ENCODE results near the gene TSPAN32. TPM values are rescaled to one million over a fixed set of nuclear protein-coding genes. Genes with fewer than 3 reads are reported as not detected.
A peak's percentile ranks its signal among the peaks of the same experiment; 100 is the strongest.

The TSPAN32 gene
- total RNA-seq, 1 donor from 2014 or later = not detected

DNA sequence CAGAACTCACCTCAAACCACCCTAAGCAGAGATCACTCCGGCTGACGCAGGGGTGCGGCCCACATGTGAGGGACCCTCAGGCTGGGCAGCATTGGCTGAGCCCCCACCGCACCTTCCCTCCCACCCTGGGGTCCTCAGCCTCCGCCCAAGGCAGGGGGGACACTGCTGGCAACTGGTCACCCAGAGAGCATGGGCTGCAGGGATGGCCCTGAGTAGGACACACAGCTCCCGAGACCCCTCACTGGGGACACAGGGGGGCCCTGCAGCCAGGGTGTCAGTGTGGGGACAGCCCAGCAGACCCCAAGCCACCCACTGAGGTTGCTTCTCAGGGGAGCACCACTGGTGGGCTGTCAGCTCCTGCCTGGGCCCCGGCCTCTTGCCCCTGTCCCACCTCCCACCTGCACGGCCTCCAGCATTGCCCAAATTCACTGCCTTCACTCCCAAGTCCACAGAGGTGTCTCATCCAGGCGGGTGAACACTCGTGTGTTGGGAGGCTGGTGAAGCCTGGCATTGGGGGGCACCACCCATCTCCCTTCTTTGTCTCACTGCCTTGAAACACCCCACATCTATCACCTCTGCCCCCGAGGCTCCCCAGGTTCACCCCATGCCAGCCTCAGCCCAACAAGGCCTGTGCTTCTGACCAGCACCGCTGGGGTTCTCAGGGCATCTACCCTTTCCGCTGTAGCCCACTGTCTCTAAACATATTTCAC, 4.7 kb upstream of the TSPAN32 start:
- Mint-ChIP-seq H3K4me1 (ENCODE audit: low read depth) (no peaks in the 10 kb centered on the region), H3K36me3 (ENCODE audit: low read depth) (no peaks in the 10 kb centered on the region), H3K4me3 (ENCODE audit: unreplicated experiment) (no peak overlapping the region), H3K9me3 (ENCODE audit: low read depth) (no peaks in the 10 kb centered on the region), H3K27ac (ENCODE audit: unreplicated experiment) (no peak overlapping the region), H3K27me3 (ENCODE audit: low read depth) (peaks cover 19% of the 10 kb centered on the region)
- TF ChIP-seq, protein P1, sequence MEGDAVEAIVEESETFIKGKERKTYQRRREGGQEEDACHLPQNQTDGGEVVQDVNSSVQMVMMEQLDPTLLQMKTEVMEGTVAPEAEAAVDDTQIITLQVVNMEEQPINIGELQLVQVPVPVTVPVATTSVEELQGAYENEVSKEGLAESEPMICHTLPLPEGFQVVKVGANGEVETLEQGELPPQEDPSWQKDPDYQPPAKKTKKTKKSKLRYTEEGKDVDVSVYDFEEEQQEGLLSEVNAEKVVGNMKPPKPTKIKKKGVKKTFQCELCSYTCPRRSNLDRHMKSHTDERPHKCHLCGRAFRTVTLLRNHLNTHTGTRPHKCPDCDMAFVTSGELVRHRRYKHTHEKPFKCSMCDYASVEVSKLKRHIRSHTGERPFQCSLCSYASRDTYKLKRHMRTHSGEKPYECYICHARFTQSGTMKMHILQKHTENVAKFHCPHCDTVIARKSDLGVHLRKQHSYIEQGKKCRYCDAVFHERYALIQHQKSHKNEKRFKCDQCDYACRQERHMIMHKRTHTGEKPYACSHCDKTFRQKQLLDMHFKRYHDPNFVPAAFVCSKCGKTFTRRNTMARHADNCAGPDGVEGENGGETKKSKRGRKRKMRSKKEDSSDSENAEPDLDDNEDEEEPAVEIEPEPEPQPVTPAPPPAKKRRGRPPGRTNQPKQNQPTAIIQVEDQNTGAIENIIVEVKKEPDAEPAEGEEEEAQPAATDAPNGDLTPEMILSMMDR (IDR thresholded peaks at IDR 0.05) = no peak
- DNase-seq (ENCODE audit: low spot score) = no peak

DNA sequence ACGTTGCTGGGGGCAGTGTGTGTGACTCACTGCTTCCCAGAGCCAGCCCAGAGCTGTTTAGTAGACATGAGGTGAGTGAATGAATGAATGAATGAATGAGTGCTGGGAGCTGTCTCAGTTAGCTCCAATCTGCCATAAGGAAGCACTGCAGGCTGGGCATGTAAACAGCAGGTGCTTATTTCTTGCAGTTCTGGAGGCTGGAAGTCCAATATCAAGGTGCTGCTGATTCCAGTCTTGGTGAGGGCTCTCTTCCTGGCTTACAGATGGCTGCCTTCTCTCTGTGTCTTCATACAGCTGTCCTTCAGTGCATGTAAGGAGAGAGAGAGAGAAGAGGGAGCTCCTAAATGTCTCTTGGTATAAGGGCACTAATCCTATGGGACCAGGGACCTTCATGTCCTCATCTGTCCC, 4.2 kb upstream of the TSPAN32 start:
- no peak overlapping the region for H3K4me3 Mint-ChIP-seq (ENCODE audit: unreplicated experiment)
- H3K4me1 Mint-ChIP-seq (ENCODE audit: low read depth) = no peaks in the 10 kb centered on the region
- TF ChIP-seq, protein P1 (IDR thresholded peaks at IDR 0.05) = no peak
- H3K9me3 Mint-ChIP-seq (ENCODE audit: low read depth) = no peaks in the 10 kb centered on the region
- no peaks in the 10 kb centered on the region for H3K36me3 Mint-ChIP-seq (ENCODE audit: low read depth)
- no peak overlapping the region for H3K27ac Mint-ChIP-seq (ENCODE audit: unreplicated experiment)
- peaks cover 17% of the 10 kb centered on the region for H3K27me3 Mint-ChIP-seq (ENCODE audit: low read depth)
- DNase-seq (ENCODE audit: low spot score) = no peak

GRCh38 chr11:2298131-2298794, 3.5 kb upstream of the TSPAN32 start:
- H3K9me3 Mint-ChIP-seq (ENCODE audit: low read depth) = no peaks in the 10 kb centered on the region
- no peaks in the 10 kb centered on the region for H3K4me1 Mint-ChIP-seq (ENCODE audit: low read depth)
- peaks cover 13% of the 10 kb centered on the region for H3K27me3 Mint-ChIP-seq (ENCODE audit: low read depth)
- TF ChIP-seq, protein P1 (IDR thresholded peaks at IDR 0.05) = no peak
- H3K36me3 Mint-ChIP-seq (ENCODE audit: low read depth) = no peaks in the 10 kb centered on the region
- H3K27ac Mint-ChIP-seq (ENCODE audit: unreplicated experiment) = no peak overlapping the region
- H3K4me3 Mint-ChIP-seq (ENCODE audit: unreplicated experiment) = no peak overlapping the region
- DNase-seq (ENCODE audit: low spot score) = no peak

- TF ChIP-seq, protein P1 (IDR thresholded peaks at IDR 0.05) = peak; percentile 57
- no peaks in the 10 kb centered on the region for H3K36me3 Mint-ChIP-seq (ENCODE audit: low read depth)
- H3K4me1 Mint-ChIP-seq (ENCODE audit: low read depth) = no peaks in the 10 kb centered on the region
- no peak overlapping the region for H3K4me3 Mint-ChIP-seq (ENCODE audit: unreplicated experiment)
- no peaks in the 10 kb centered on the region for H3K9me3 Mint-ChIP-seq (ENCODE audit: low read depth)
- no peak for DNase-seq (ENCODE audit: low spot score)
- no peak overlapping the region for H3K27ac Mint-ChIP-seq (ENCODE audit: unreplicated experiment)
- H3K27me3 Mint-ChIP-seq (ENCODE audit: low read depth) = peaks cover 9% of the 10 kb centered on the region
Measured at GRCh38 chr11:2298795-2299761, 2.7 kb upstream of the TSPAN32 start.

DNA sequence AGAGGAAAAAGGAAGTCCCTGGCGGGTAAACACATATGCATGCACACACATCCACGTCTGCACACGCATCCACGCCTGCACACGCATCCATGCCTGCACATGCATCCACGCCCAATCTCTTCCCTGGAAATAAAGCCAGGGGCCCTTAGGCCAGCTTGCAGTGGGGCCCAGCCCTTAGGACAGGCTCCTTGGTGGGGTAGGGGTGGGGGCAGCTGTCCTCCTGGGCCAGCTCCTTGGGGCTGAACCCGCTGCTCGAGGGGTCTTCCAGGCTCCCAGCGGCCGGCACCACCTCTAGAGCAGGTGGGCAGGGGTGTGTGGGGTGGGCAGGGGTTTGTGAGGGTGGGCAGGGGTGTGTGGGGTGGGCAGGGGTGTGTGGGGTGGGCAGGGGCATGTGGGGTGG, 2.0 kb upstream of the TSPAN32 start:
- TF ChIP-seq, protein P1 (IDR thresholded peaks at IDR 0.05) = no peak
- H3K9me3 Mint-ChIP-seq (ENCODE audit: low read depth) = no peaks in the 10 kb centered on the region
- no peak overlapping the region for H3K4me3 Mint-ChIP-seq (ENCODE audit: unreplicated experiment)

More for the DNA sequence above, 2.0 kb upstream of the TSPAN32 start:
- Mint-ChIP-seq H3K36me3 (ENCODE audit: low read depth) (no peaks in the 10 kb centered on the region), H3K27ac (ENCODE audit: unreplicated experiment) (no peak overlapping the region), H3K4me1 (ENCODE audit: low read depth) (no peaks in the 10 kb centered on the region), H3K27me3 (ENCODE audit: low read depth) (peaks cover 6% of the 10 kb centered on the region)
- DNase-seq (ENCODE audit: low spot score) = no peak
